HL-60 (cell line): ENCODE data around the gene SLC28A2.

Source experiments
- DNase-seq, 2 experiments: peaks; one replicate each; pipeline ENCODE4 v3.0.0-alpha.2; 2010 to 2020; ENCODE audit warnings: low read depth in 1 of 2, low spot score in 1 of 2
- H3K27ac ChIP-seq: fragments of 250-450 bp; sonication (Bioruptor Pico); replicated peaks from 2 replicates; pipeline ENCODE4 v1.5.1; 2020; ENCODE audit warnings: mild to moderate bottlenecking, moderate library complexity
- H3K27me3 ChIP-seq: fragments of 250-450 bp; sonication (Bioruptor Pico); 2 replicates; pipeline ENCODE4 v1.5.1; 2021; ENCODE audit warnings: mild to moderate bottlenecking, moderate library complexity; ENCODE audit not compliant: insufficient read depth, poor library complexity, severe bottlenecking
- H3K4me3 ChIP-seq: replicated peaks from 2 replicates; pipeline ENCODE4 v1.5.1; 2011; ENCODE audit warnings: mild to moderate bottlenecking, control low read depth, low read length; ENCODE audit not compliant: insufficient read depth
- REST ChIP-seq: IDR thresholded peaks from 2 replicates; pipeline ENCODE4 v1.6.1; 2012; ENCODE audit warnings: low read depth; ENCODE audit not compliant: insufficient replicate concordance

SLC28A2 gene

GRCh38 chr15:45326741-45327140 is 74.7 kb downstream of the SLC28A2 start:
- H3K27ac ChIP-seq, result no peak overlapping the region
- peaks cover 2% of the 10 kb centered on the region for H3K27me3 ChIP-seq
- no peak overlapping the region for H3K4me3 ChIP-seq
- DNase-seq, result no peak
- no peak for TF ChIP-seq REST
